Mucosa of rectum (tissue), 2 donors: ENCODE measurements around the gene DENND6A.

Experiments used
- H3K27ac ChIP-seq, 2 donors: one replicate each; pipeline ENCODE4 v1.7.0; 2013; ENCODE audit warnings: inconsistent platforms in 2 of 2, low read depth in 2 of 2, low read length in 2 of 2
- H3K27me3 ChIP-seq, 2 donors: one replicate each; pipeline ENCODE4 v1.7.0; 2013; ENCODE audit warnings: low read length in 2 of 2; ENCODE audit not compliant: control insufficient read depth in 2 of 2, insufficient read depth in 2 of 2
- H3K36me3 ChIP-seq, 2 donors: one replicate each; pipeline ENCODE4 v1.7.0; 2013; ENCODE audit warnings: low read length in 2 of 2; ENCODE audit not compliant: control insufficient read depth in 2 of 2, insufficient read depth in 2 of 2
- H3K4me1 ChIP-seq, 2 donors: one replicate each; pipeline ENCODE4 v1.7.0; 2013; ENCODE audit warnings: low read length in 2 of 2, mild to moderate bottlenecking in 1 of 2; ENCODE audit not compliant: control insufficient read depth in 2 of 2, insufficient read depth in 2 of 2
- H3K4me3 ChIP-seq, 2 donors: one replicate each; pipeline ENCODE4 v1.7.0; 2013; ENCODE audit warnings: low read length in 2 of 2
- H3K9ac ChIP-seq, 2 donors: one replicate each; pipeline ENCODE4 v1.7.0; 2013; ENCODE audit warnings: low read length in 2 of 2, low read depth in 1 of 2, mild to moderate bottlenecking in 1 of 2
- H3K9me3 ChIP-seq, 2 donors: one replicate each; pipeline ENCODE4 v1.7.0; 2013; ENCODE audit warnings: low read length in 2 of 2; ENCODE audit not compliant: control insufficient read depth in 2 of 2
- donor health status: healthy.
- donor health status: Normal muscosa, but diverticular disease.

The DENND6A gene

GRCh38 chr3:57587905-57588304 lies 105.0 kb downstream of the DENND6A start:
- Histone ChIP-seq H3K27ac (no peak overlapping the region), H3K36me3 (peaks cover 0 to 13% of the 10 kb centered on the region in 2 donors), H3K4me1 (peaks cover 2 to 25% of the 10 kb centered on the region in 2 donors), H3K9ac (no peak overlapping the region), H3K4me3 (no peak overlapping the region), H3K27me3 (no peaks in the 10 kb centered on the region), H3K9me3 (no peaks in the 10 kb centered on the region)

- no peak overlapping the region for H3K27ac ChIP-seq
- H3K9ac ChIP-seq: no peak overlapping the region
- H3K36me3 ChIP-seq: peaks cover 0 to 12% of the 10 kb centered on the region in 2 donors
- H3K4me3 ChIP-seq: no peak overlapping the region
- no peaks in the 10 kb centered on the region for H3K9me3 ChIP-seq
- H3K4me1 ChIP-seq: peaks cover 2 to 20% of the 10 kb centered on the region in 2 donors
- H3K27me3 ChIP-seq: no peaks in the 10 kb centered on the region
Observed at GRCh38 chr3:57586778-57587177, 106.1 kb downstream of the DENND6A start.

- Histone ChIP-seq H3K4me3 (no peak overlapping the region), H3K4me1 (peaks cover 2 to 35% of the 10 kb centered on the region in 2 donors), H3K9ac (no peak overlapping the region), H3K36me3 (peaks cover 0 to 21% of the 10 kb centered on the region in 2 donors), H3K9me3 (no peaks in the 10 kb centered on the region), H3K27me3 (no peaks in the 10 kb centered on the region), H3K27ac (peak overlapping the region; percentile 62 to 75)
Observed at GRCh38 chr3:57583544-57583943, 109.3 kb downstream of the DENND6A start.

GRCh38 chr3:57582474-57583168 lies 110.3 kb downstream of the DENND6A start:
- H3K27ac ChIP-seq: peak overlapping the region; percentile 62 to 75
- H3K9ac ChIP-seq: peak overlapping the region in 1 of 2 donors; percentile 23

GRCh38 chr3:57577801-57578200 lies 115.1 kb downstream of the DENND6A start:
- H3K27ac ChIP-seq: peak overlapping the region in 1 of 2 donors; percentile 14
- H3K4me3 ChIP-seq: no peak overlapping the region
- peaks cover 0 to 24% of the 10 kb centered on the region in 2 donors for H3K4me1 ChIP-seq
- H3K9me3 ChIP-seq: no peaks in the 10 kb centered on the region
- H3K9ac ChIP-seq: no peak overlapping the region
- no peaks in the 10 kb centered on the region for H3K27me3 ChIP-seq
- H3K36me3 ChIP-seq: peaks cover 28 to 41% of the 10 kb centered on the region in 2 donors

More at GRCh38 chr3:57582474-57583168, 110.3 kb downstream of the DENND6A start:
- Histone ChIP-seq H3K4me1 (peaks cover 2 to 36% of the 10 kb centered on the region in 2 donors), H3K27me3 (no peaks in the 10 kb centered on the region), H3K4me3 (no peak overlapping the region), H3K9me3 (no peaks in the 10 kb centered on the region), H3K36me3 (peaks cover 0 to 24% of the 10 kb centered on the region in 2 donors)

- H3K27me3 ChIP-seq: no peaks in the 10 kb centered on the region
- peaks cover 33 to 44% of the 10 kb centered on the region in 2 donors for H3K36me3 ChIP-seq
- H3K27ac ChIP-seq: no peak overlapping the region
- no peaks in the 10 kb centered on the region for H3K9me3 ChIP-seq
- H3K4me3 ChIP-seq: no peak overlapping the region
- H3K9ac ChIP-seq: no peak overlapping the region
- peaks cover 0 to 17% of the 10 kb centered on the region in 2 donors for H3K4me1 ChIP-seq
Observed at GRCh38 chr3:57575966-57576626, 116.8 kb downstream of the DENND6A start.
